Measurements from ENCODE around the gene SGMS1.

The SGMS1 gene

GRCh38 chr10:50417886-50418830, 205.6 kb downstream of the SGMS1 start:
- H3K4me3 ChIP-seq (ENCODE audit: low read depth, low read length) = peak overlapping the region; percentile 81
- TF ChIP-seq CTCF (IDR thresholded peaks at IDR 0.05; ENCODE audit: low read depth, low read length) = no peak

- no peak for TF ChIP-seq CTCF (IDR thresholded peaks at IDR 0.05; ENCODE audit: low read depth, low read length)
- H3K4me3 ChIP-seq (ENCODE audit: low read depth, low read length) = peak overlapping the region; percentile 81
Measured at GRCh38 chr10:50417486-50417885, 206.3 kb downstream of the SGMS1 start.

GRCh38 chr10:50416881-50417280, 206.9 kb downstream of the SGMS1 start:
- TF ChIP-seq CTCF (IDR thresholded peaks at IDR 0.05; ENCODE audit: low read depth, low read length) = no peak

GRCh38 chr10:50416181-50416824, 207.5 kb downstream of the SGMS1 start:
- no peak overlapping the region for H3K4me3 ChIP-seq (ENCODE audit: low read depth, low read length)
- TF ChIP-seq CTCF (IDR thresholded peaks at IDR 0.05; ENCODE audit: low read depth, low read length) = no peak

More at GRCh38 chr10:50416881-50417280, 206.9 kb downstream of the SGMS1 start:
- H3K4me3 ChIP-seq (ENCODE audit: low read depth, low read length) = peak overlapping the region; percentile 81

- TF ChIP-seq CTCF (IDR thresholded peaks at IDR 0.05; ENCODE audit: low read depth, low read length) = no peak
- no peak overlapping the region for H3K4me3 ChIP-seq (ENCODE audit: low read depth, low read length)
Measured at GRCh38 chr10:50415292-50415691, 208.5 kb downstream of the SGMS1 start.

- no peak overlapping the region for H3K4me3 ChIP-seq (ENCODE audit: low read depth, low read length)
- no peak for TF ChIP-seq CTCF (IDR thresholded peaks at IDR 0.05; ENCODE audit: low read depth, low read length)
Measured at GRCh38 chr10:50410066-50410811, 213.5 kb downstream of the SGMS1 start.
